OCI-M2 (cell line): ENCODE data around the gene UBXN10.

Source experiments
- DNase-seq: peaks from one replicate; lab custom pipeline; 2025; ENCODE audit not compliant: unreplicated experiment; lab: John Stamatoyannopoulos, UW

Gene UBXN10

GRCh38 chr1:20233394-20233793 is 47.5 kb downstream of the UBXN10 start:
- no peak for DNase-seq

GRCh38 chr1:20233866-20234265 is 48.0 kb downstream of the UBXN10 start:
- DNase-seq = no peak

- DNase-seq = no peak
Measured at GRCh38 chr1:20234788-20235535, 49.1 kb downstream of the UBXN10 start.

DNA sequence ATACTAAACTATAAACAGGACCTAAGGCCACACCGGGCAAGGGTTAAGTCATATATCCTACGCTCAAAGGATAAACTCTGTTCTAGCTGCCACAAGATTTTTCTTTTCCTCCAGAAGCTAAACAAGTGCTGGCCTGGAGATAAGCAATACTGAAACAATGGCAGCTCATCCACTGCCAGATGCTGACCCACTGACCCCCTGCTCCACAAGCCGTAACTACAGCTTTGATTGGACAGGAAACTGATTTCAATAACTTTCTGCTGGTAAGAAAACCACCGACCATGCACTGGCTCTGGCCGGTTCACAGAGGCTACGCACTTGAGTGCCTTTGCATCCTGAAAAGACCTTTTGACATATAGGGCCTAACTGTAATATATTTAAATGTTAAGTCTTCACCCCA is 51.8 kb downstream of the UBXN10 start:
- no peak for DNase-seq

- DNase-seq = no peak
Measured at GRCh38 chr1:20240012-20240411, 54.1 kb downstream of the UBXN10 start.

DNA sequence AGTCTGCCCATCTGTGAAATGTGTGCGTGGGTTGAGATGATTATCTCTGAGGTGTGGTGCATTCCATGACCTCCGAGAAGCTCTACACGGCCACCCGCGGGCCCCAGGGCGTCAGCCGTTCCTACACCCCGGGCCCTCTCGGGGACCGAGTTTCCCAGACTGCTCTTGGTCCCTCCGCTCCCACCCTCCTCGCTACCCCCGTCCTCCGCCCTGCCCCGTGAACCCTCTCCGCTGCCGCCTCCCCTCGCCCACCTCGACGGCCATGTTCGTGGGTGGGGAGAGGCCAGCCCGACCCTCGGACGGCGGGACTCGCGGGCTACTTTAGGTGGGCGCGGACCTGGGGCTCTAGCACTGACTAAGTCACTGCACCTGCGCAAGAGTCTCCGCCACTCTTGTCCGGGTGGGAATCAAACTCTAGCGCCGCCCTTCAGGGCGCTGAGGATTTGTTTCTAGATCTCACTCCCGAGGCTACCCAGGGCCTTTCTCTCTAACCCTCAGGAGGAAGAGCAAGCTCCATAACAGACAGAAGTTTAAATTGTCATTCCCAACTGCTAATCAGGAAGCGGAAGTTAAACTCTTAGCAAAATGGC is 57.1 kb downstream of the UBXN10 start:
- DNase-seq = no peak
